ENCODE data around the gene HIGD1A.

Gene HIGD1A

DNA sequence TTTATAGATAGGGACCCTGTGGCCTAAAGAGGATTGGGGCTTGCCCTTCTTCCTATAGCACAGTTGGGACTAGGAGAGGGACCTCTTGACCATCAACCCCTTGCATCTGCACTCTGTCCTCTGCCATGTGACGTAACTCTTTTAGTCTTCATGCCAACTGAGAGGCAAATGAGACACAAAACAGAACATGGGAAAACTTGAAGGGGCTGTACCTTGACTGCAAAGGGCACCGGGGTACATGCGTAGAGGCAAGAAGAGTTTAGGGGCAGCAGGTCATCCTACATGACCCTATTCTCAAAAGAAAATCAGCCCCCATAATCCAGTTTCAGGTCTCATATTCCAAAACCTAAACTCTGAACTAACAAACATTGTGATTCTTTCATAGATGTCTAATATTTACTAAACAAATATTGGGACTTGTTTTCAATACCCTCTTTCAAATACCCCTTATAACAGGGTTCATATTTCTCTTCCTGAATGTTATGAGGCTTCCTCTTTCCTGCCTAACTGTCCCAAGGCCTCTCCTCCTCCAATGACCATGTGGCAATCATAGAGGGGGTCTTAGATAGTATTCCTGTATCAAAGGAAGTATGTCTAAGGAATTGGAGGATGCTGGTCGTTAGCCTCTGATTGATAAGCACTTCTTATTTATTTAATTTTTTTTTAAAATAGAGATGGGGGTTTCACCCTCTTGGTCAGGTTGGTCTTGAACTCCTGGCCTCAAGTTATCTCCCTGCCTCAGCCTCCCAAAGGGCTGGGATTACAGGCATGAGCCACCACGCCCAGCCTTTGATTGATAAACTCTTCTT is 25.5 kb upstream of the HIGD1A start:
- TF ChIP-seq, protein P1, sequence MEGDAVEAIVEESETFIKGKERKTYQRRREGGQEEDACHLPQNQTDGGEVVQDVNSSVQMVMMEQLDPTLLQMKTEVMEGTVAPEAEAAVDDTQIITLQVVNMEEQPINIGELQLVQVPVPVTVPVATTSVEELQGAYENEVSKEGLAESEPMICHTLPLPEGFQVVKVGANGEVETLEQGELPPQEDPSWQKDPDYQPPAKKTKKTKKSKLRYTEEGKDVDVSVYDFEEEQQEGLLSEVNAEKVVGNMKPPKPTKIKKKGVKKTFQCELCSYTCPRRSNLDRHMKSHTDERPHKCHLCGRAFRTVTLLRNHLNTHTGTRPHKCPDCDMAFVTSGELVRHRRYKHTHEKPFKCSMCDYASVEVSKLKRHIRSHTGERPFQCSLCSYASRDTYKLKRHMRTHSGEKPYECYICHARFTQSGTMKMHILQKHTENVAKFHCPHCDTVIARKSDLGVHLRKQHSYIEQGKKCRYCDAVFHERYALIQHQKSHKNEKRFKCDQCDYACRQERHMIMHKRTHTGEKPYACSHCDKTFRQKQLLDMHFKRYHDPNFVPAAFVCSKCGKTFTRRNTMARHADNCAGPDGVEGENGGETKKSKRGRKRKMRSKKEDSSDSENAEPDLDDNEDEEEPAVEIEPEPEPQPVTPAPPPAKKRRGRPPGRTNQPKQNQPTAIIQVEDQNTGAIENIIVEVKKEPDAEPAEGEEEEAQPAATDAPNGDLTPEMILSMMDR (IDR thresholded peaks at IDR 0.05; ENCODE audit: insufficient read depth, low read depth, low read length, missing control alignments) = no peak
- no peak overlapping the region for H3K4me3 ChIP-seq (ENCODE audit: low read depth, low read length)
- no peak for DNase-seq (ENCODE audit: low read depth)

DNA sequence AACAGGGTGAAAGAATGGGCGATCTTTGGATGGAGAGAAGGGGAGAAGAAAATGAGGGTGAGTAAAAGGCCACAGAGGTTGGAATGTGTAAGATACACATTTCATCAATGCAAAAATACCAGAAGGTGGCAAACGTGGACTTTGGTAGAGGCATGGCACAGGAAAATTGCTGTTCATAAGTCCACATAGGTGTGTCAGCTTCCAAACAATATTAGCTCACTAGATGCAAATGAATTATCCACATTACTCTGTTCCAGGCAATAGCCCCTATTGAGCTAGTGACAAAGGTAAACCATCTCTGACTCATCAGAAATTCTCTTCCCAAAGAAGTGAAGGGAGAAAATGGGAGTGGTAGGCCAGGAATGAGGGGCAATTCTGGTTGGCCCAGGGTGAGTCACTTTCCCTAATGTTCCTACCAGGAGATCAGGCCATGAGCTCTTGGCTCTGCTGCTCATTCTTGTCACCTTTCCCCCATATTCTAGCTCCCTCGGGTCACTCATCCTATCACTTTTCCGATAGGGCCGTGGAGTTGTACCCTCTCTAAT is 24.9 kb upstream of the HIGD1A start:
- no peak overlapping the region for H3K4me3 ChIP-seq (ENCODE audit: low read depth, low read length)
- DNase-seq (ENCODE audit: low read depth) = no peak

DNA sequence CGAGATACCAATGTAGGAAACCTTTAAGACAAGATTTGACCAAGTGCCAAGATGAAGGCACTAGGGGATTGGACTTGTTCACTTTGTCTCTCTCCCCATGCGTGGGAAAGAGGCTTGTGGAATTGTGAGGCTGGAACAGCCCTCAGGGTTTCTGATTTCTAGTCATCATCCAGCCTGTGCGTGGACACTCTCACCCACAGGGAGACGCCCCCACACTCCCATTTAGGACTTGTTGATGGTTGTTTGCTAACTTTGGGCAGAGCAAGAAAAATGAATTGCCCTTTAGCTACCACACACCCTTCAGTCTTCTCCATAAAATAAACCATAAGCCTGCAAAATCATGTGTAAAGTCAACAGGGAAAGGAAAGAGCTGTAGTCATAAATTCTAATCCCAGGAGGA is 23.4 kb upstream of the HIGD1A start:
- H3K4me3 ChIP-seq (ENCODE audit: low read depth, low read length) = no peak overlapping the region
- TF ChIP-seq, protein P1 (IDR thresholded peaks at IDR 0.05; ENCODE audit: insufficient read depth, low read depth, low read length, missing control alignments) = no peak
- DNase-seq (ENCODE audit: low read depth) = no peak

More for the DNA sequence above, 24.9 kb upstream of the HIGD1A start:
- TF ChIP-seq, protein P1 (IDR thresholded peaks at IDR 0.05; ENCODE audit: insufficient read depth, low read depth, low read length, missing control alignments) = no peak

DNA sequence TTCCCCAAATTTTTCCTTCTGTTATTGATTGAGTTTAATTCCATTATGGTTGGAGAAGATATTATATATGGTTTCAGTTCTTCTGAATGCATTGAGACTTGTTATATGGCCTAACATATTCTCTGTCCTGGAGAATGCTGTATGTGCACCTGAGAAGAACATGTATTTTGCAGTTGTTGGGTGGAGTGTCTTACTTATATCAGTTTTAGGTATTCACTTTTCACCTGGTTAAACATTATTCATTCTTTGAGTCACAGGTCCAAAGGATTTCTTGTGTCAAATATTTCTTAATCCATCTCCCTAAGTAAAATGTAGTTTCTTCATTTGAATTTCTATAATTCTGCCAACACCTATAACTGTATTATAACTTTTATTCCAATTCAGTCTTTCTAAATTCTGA is 22.7 kb upstream of the HIGD1A start:
- no peak for DNase-seq (ENCODE audit: low read depth)
- no peak overlapping the region for H3K4me3 ChIP-seq (ENCODE audit: low read depth, low read length)
- TF ChIP-seq, protein P1 (IDR thresholded peaks at IDR 0.05; ENCODE audit: insufficient read depth, low read depth, low read length, missing control alignments) = no peak

DNA sequence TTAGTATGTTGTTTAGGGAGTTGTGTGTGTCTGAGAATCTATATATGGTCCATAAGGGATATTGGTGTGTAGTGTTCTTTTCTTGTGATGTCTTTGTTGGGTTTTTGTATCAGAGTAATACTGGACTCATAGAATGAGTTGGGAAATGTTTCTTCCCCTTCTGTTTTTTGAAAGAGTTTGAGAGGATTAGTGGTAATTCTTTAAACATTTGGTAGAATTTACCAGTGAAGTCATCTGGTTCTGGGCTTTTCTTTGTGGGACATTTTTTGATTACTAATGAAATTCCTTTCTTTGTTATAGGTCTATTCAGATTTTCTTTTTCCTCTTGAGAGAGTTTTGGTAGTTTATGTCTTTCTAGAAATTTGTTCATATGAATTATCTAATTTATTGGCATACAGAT is 21.9 kb upstream of the HIGD1A start:
- DNase-seq (ENCODE audit: low read depth) = no peak
- TF ChIP-seq, protein P1 (IDR thresholded peaks at IDR 0.05; ENCODE audit: insufficient read depth, low read depth, low read length, missing control alignments) = no peak
- no peak overlapping the region for H3K4me3 ChIP-seq (ENCODE audit: low read depth, low read length)

DNA sequence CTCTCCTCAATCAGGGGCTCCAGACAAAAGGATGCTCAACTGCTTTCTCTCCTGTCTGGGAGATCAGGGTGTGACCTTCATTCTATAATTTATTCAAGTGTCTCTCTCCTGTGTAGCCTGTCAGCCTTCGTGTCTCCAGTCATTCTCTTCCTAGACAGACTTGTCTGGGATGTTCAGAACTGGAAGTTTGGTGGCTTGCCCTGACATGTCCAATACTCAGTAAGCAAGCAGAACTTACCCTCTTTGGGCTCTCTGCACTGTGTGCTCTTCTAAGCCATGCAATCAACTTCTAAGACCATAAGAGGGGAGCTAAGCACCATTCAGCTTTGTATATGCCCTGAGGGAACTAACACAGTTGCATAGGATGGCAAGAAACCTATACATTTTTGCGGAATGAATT is 19.1 kb upstream of the HIGD1A start:
- DNase-seq (ENCODE audit: low read depth) = no peak
- H3K4me3 ChIP-seq (ENCODE audit: low read depth, low read length) = no peak overlapping the region
- TF ChIP-seq, protein P1 (IDR thresholded peaks at IDR 0.05; ENCODE audit: insufficient read depth, low read depth, low read length, missing control alignments) = no peak

All from GM12865 (cell line).